ENCODE measurements around the gene SCUBE1.

The SCUBE1 gene

DNA sequence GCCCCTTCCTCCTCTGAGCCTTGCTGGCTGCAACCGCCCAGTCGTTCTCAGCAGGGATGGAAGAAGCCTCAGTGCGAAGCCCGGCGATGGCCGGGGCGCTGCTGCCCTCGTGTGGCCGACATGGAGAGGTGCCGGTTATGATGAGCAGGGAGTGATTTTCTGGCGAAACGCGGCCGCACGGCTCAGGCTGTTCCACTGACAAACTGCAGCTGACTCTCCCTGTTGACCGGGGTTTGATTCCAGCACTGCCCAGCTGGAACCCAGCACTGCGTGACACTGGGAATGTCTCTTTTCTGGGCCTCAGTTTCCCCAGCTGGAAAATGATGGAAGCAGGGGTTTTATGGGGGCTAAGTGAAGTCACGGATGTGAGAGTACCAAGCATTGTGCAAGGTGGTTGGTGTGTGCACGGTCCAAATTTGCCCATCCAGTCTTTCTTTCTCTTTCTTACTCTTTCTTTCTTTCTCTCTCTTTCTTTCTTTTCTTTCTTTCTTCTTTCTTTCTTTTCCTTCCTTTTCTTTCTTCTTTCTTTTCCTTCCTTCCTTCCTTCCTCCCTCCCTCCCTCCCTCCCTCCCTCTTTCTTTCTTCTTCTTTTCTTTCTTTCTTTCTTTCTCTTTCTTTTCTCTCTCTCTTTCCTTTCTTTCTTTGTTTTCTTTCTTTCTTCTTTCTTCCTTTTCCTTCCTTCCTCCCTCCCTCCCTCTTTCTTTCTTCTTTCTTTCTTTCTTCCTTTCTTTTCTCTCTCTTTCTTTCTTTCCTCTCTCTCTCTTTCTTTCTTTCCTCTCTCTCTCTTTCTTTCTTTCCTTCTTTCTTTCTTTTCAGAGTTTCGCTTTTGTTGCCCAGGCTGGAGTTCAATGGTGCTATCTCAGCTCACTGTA, 42.8 kb upstream of the SCUBE1 start:
- Histone ChIP-seq H3K4me3 (no peak overlapping the region), H3K27ac (no peak overlapping the region), H3K36me3 (ENCODE audit: insufficient read depth, low read length) (no peaks in the 10 kb centered on the region), H3K9ac (ENCODE audit: insufficient read length) (no peak overlapping the region), H3K9me3 (ENCODE audit: low read depth, low read length) (no peaks in the 10 kb centered on the region)
- TF ChIP-seq EZH2 (IDR thresholded peaks at IDR 0.05) (no peak), POLR2AphosphoS5 (IDR thresholded peaks at IDR 0.05; ENCODE audit: borderline replicate concordance, low read depth, low read length) (no peak), FOXP2 (optimal IDR thresholded peaks at IDR 0.05; ENCODE audit: control extremely low read depth, extremely low read length, insufficient read depth) (no peak)
- no peak for DNase-seq (ENCODE audit: low read depth, low spot score)

- TF ChIP-seq EZH2 (IDR thresholded peaks at IDR 0.05) (no peak), POLR2AphosphoS5 (IDR thresholded peaks at IDR 0.05; ENCODE audit: borderline replicate concordance, low read depth, low read length) (no peak)
- Histone ChIP-seq H3K36me3 (ENCODE audit: insufficient read depth, low read length) (no peaks in the 10 kb centered on the region), H3K4me3 (no peak overlapping the region), H3K9ac (ENCODE audit: insufficient read length) (no peak overlapping the region), H3K9me3 (ENCODE audit: low read depth, low read length) (no peaks in the 10 kb centered on the region), H3K27ac (no peak overlapping the region)
- DNase-seq (ENCODE audit: low read depth, low spot score): no peak
These were observed 41.7 kb upstream of the SCUBE1 start for GRCh38 chr22:43384863-43385262.

GRCh38 chr22:43381693-43382092, 38.5 kb upstream of the SCUBE1 start:
- Histone ChIP-seq H3K4me3 (no peak overlapping the region), H3K9ac (ENCODE audit: insufficient read length) (no peak overlapping the region), H3K36me3 (ENCODE audit: insufficient read depth, low read length) (no peaks in the 10 kb centered on the region), H3K27ac (no peak overlapping the region), H3K9me3 (ENCODE audit: low read depth, low read length) (no peaks in the 10 kb centered on the region)
- TF ChIP-seq EZH2 (IDR thresholded peaks at IDR 0.05) (no peak), FOXP2 (optimal IDR thresholded peaks at IDR 0.05; ENCODE audit: control extremely low read depth, extremely low read length, insufficient read depth) (no peak), POLR2AphosphoS5 (IDR thresholded peaks at IDR 0.05; ENCODE audit: borderline replicate concordance, low read depth, low read length) (no peak)
- no peak for DNase-seq (ENCODE audit: low read depth, low spot score)

DNA sequence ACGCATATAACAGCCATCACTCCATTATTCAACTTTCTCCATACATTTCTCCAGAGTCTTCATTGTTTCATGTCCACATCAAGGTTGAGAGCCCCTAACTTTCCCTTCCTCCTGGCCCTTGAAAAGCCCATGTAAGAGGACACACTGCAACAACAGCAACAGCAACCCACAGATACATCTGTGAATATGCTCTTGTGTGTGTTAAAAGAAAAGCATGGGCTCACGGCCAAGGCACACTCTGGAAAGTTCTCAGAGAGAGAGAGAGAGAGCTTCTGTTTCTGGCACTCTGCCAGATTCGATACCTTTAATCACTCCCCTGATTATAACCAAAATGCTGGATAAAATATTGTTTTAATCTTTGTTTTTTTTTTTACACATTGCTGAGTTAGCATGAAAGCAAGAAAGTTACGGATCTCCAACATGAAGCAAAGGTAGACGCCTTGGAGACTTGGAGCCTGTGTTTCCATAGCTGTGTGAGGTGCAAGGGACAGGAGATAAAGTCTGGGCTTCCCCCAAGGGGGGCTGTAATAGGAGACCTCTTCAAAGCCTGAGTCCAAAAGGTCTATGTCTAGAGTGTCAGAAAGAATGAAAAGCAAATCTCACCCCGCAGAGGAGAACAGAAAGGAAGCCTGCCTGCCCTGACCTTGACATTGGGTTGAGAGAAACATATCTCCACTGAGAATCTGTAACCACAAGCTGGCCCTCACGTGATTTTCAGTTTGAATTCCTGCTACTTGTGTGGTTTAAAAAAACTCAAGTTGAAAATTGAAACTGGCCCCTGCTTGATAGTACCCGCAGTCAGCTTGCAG, 34.9 kb upstream of the SCUBE1 start:
- no peak overlapping the region for H3K27ac ChIP-seq
- no peaks in the 10 kb centered on the region for H3K9me3 ChIP-seq (ENCODE audit: low read depth, low read length)
- H3K36me3 ChIP-seq (ENCODE audit: insufficient read depth, low read length): no peaks in the 10 kb centered on the region
- no peak for DNase-seq (ENCODE audit: low read depth, low spot score)
- no peak overlapping the region for H3K4me3 ChIP-seq
- no peak for TF ChIP-seq POLR2AphosphoS5 (IDR thresholded peaks at IDR 0.05; ENCODE audit: borderline replicate concordance, low read depth, low read length)
- TF ChIP-seq FOXP2 (optimal IDR thresholded peaks at IDR 0.05; ENCODE audit: control extremely low read depth, extremely low read length, insufficient read depth): no peak
- no peak for TF ChIP-seq EZH2 (IDR thresholded peaks at IDR 0.05)
- no peak overlapping the region for H3K9ac ChIP-seq (ENCODE audit: insufficient read length)

DNA sequence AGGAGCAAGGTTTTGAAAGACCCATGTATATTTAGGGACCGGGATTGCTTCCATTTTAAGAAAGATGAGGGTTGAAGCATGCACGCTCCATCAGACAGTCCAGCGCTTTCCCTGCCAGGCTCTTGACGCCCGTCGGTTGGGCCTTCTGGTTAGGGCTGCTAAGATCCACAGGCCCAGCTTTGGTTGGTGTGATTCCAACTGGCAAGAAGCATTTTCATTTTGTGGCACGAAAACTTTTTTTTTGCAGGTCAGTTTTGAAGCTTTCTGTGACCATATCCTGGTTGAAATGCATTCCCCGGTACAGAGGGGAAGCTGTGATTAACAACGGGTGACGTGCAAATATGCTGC, 34.4 kb upstream of the SCUBE1 start:
- H3K27ac ChIP-seq: no peak overlapping the region
- TF ChIP-seq POLR2AphosphoS5 (IDR thresholded peaks at IDR 0.05; ENCODE audit: borderline replicate concordance, low read depth, low read length) (no peak), FOXP2 (optimal IDR thresholded peaks at IDR 0.05; ENCODE audit: control extremely low read depth, extremely low read length, insufficient read depth) (no peak), EZH2 (IDR thresholded peaks at IDR 0.05) (no peak)
- no peak overlapping the region for H3K9ac ChIP-seq (ENCODE audit: insufficient read length)
- DNase-seq (ENCODE audit: low read depth, low spot score): no peak
- H3K4me3 ChIP-seq: no peak overlapping the region
- no peaks in the 10 kb centered on the region for H3K36me3 ChIP-seq (ENCODE audit: insufficient read depth, low read length)
- no peaks in the 10 kb centered on the region for H3K9me3 ChIP-seq (ENCODE audit: low read depth, low read length)

- no peaks in the 10 kb centered on the region for H3K9me3 ChIP-seq (ENCODE audit: low read depth, low read length)
- no peak overlapping the region for H3K27ac ChIP-seq
- no peak for DNase-seq (ENCODE audit: low read depth, low spot score)
- no peak overlapping the region for H3K4me3 ChIP-seq
- TF ChIP-seq FOXP2 (optimal IDR thresholded peaks at IDR 0.05; ENCODE audit: control extremely low read depth, extremely low read length, insufficient read depth) (no peak), POLR2AphosphoS5 (IDR thresholded peaks at IDR 0.05; ENCODE audit: borderline replicate concordance, low read depth, low read length) (no peak), EZH2 (IDR thresholded peaks at IDR 0.05) (no peak)
- no peaks in the 10 kb centered on the region for H3K36me3 ChIP-seq (ENCODE audit: insufficient read depth, low read length)
- no peak overlapping the region for H3K9ac ChIP-seq (ENCODE audit: insufficient read length)
These were observed 33.8 kb upstream of the SCUBE1 start for GRCh38 chr22:43376765-43377547.

- DNase-seq (ENCODE audit: low read depth, low spot score): no peak
- H3K9me3 ChIP-seq (ENCODE audit: low read depth, low read length): no peaks in the 10 kb centered on the region
- TF ChIP-seq EZH2 (IDR thresholded peaks at IDR 0.05): no peak
- TF ChIP-seq FOXP2 (optimal IDR thresholded peaks at IDR 0.05; ENCODE audit: control extremely low read depth, extremely low read length, insufficient read depth): no peak
- TF ChIP-seq POLR2AphosphoS5 (IDR thresholded peaks at IDR 0.05; ENCODE audit: borderline replicate concordance, low read depth, low read length): no peak
- no peaks in the 10 kb centered on the region for H3K36me3 ChIP-seq (ENCODE audit: insufficient read depth, low read length)
- no peak overlapping the region for H3K9ac ChIP-seq (ENCODE audit: insufficient read length)
- H3K27ac ChIP-seq: no peak overlapping the region
- no peak overlapping the region for H3K4me3 ChIP-seq
These were observed 32.8 kb upstream of the SCUBE1 start for GRCh38 chr22:43375951-43376455.

DNA sequence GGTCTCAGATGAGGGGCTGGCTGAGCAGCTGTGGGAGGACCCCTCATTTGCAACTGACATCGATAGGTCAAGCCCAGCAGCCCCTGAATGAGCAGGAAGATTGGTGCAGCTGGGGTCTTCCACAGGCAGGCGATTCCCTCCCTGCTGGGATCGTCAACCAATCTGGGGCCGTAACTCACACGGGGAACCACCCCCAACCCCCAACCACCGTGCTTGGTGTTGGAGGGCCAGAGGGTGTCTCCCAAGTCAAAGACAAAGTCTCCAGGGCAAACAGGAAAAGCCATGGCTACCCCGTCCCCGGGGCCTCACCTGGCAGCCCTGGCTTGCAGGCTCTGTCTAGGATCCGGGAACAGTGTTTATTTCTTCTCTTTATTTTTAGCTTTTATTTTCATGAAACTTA, 26.9 kb upstream of the SCUBE1 start:
- TF ChIP-seq FOXP2 (optimal IDR thresholded peaks at IDR 0.05; ENCODE audit: control extremely low read depth, extremely low read length, insufficient read depth) (no peak), POLR2AphosphoS5 (IDR thresholded peaks at IDR 0.05; ENCODE audit: borderline replicate concordance, low read depth, low read length) (no peak), EZH2 (IDR thresholded peaks at IDR 0.05) (no peak)
- no peak overlapping the region for H3K4me3 ChIP-seq
- H3K9ac ChIP-seq (ENCODE audit: insufficient read length): no peak overlapping the region
- DNase-seq (ENCODE audit: low read depth, low spot score): no peak
- no peak overlapping the region for H3K27ac ChIP-seq
- H3K9me3 ChIP-seq (ENCODE audit: low read depth, low read length): no peaks in the 10 kb centered on the region
- no peaks in the 10 kb centered on the region for H3K36me3 ChIP-seq (ENCODE audit: insufficient read depth, low read length)
